ENCODE data around the gene TEX13A. TPM values are rescaled to one million over a fixed set of nuclear protein-coding genes. Genes with fewer than 3 reads are reported as not detected.

TEX13A gene
- polyA plus RNA-seq, 1 donor (not counting 4 experiments of a cell fraction or from before 2014, with no cell fraction given): not detected

- no peaks in the 10 kb centered on the region for H3K79me2 ChIP-seq (ENCODE audit: control insufficient read depth, insufficient read depth, low read length)
- H3K36me3 ChIP-seq (ENCODE audit: control insufficient read depth in 2 of 2, extremely low read depth in 1 of 2, insufficient read depth in 2 of 2, low read length in 2 of 2): no peaks in the 10 kb centered on the region
- H3K4me1 ChIP-seq (ENCODE audit: control insufficient read depth, extremely low read depth, insufficient read depth, low read length): no peaks in the 10 kb centered on the region
- no peaks in the 10 kb centered on the region for H4K20me1 ChIP-seq (ENCODE audit: control insufficient read depth, extremely low read depth, insufficient read depth, low read length)
- H2AFZ ChIP-seq (ENCODE audit: control insufficient read depth, low read length): no peak overlapping the region
- H3K27me3 ChIP-seq (ENCODE audit: control insufficient read depth, extremely low read depth, insufficient read depth, low read length): no peaks in the 10 kb centered on the region
- no peak for FAIRE-seq
- no peak overlapping the region for H3K9ac ChIP-seq (ENCODE audit: control insufficient read depth, extremely low read depth, insufficient read depth, low read length)
- no peak overlapping the region for H3K27ac ChIP-seq (ENCODE audit: control insufficient read depth, insufficient read depth, low read length)
- H3K9me1 ChIP-seq (ENCODE audit: control insufficient read depth, extremely low read depth, insufficient read depth, low read length): no peaks in the 10 kb centered on the region
- no peak for DNase-seq (ENCODE audit: low read depth, low spot score)
- TF ChIP-seq CTCF (optimal IDR thresholded peaks at IDR 0.05 in 1 of 3, IDR thresholded peaks at IDR 0.05 in 1 of 3, conservative IDR thresholded peaks at IDR 0.05 in 1 of 3; ENCODE audit: extremely low read depth in 1 of 3, insufficient read depth in 2 of 3, low read length in 3 of 3): no peak
- no peak overlapping the region for H3K4me3 ChIP-seq (ENCODE audit: control insufficient read depth in 2 of 3, extremely low read depth in 1 of 3, insufficient read depth in 2 of 3, low read depth in 1 of 3, low read length in 3 of 3)
- no peaks in the 10 kb centered on the region for H3K9me3 ChIP-seq (ENCODE audit: control insufficient read depth, low read depth, low read length)
- dilution Hi-C loops (cut with MboI; ENCODE audit: extremely low pct_ligation_motif_present, low sequenced_read_pairs): no loop called here
- no peak overlapping the region for H3K4me2 ChIP-seq (ENCODE audit: control insufficient read depth, extremely low read depth, insufficient read depth, low read depth, low read length)
Observed at GRCh38 chrX:105221374-105221773, 880 bp upstream of the TEX13A start.

DNA sequence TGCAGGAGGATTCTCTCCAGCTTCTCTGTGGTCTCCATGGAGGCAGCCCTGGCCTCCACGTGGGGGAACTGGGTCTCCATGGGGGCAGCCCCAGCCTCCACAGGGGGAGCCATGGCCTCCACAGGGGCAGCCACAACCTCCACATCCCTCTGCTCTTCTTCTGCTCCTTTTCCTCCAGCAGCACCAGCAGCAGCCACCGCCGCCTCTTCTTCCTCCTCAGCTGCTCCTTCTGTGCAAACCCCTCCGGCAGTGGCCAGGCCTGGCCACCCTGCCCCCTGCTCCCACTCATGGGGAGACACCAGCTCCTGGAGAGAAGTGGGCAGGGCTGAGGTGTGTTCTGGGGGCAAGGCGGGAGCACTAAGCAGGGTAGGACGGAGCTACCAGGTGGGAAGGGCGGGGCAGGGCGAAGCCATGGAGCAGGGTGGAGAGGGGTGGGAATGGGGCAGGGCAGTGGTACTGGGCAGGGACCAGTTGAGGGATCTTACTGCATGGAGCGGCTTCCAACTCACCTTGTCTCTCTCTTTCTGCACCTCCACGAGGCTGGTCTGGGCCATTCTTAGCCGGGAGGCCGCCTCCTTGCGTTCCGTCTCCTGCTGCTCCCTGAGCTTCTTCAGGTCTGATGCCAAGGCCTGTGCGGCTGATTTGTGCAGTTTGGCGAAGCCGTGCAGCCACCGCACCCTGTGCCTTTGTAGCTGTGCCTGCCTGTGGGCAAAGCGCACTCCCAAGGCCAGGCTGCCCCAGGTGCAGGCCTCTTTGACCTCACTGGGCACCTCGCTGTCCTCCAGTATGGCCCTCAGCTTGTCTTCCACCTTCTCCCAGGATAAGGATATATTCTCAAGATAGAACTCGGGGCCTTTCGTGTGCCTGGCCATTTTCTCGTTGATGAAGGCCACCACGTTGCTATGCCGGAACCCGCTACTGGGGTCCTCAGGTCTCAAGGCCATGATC is 766 bp downstream of the TEX13A start:
- Histone ChIP-seq H3K79me2 (ENCODE audit: control insufficient read depth, insufficient read depth, low read length) (no peaks in the 10 kb centered on the region), H3K4me2 (ENCODE audit: control insufficient read depth, extremely low read depth, insufficient read depth, low read depth, low read length) (no peak overlapping the region), H3K36me3 (ENCODE audit: control insufficient read depth in 2 of 2, extremely low read depth in 1 of 2, insufficient read depth in 2 of 2, low read length in 2 of 2) (no peaks in the 10 kb centered on the region), H3K4me3 (ENCODE audit: control insufficient read depth in 2 of 3, extremely low read depth in 1 of 3, insufficient read depth in 2 of 3, low read depth in 1 of 3, low read length in 3 of 3) (no peak overlapping the region), H3K9me3 (ENCODE audit: control insufficient read depth, low read depth, low read length) (no peaks in the 10 kb centered on the region), H3K9me1 (ENCODE audit: control insufficient read depth, extremely low read depth, insufficient read depth, low read length) (no peaks in the 10 kb centered on the region), H3K27ac (ENCODE audit: control insufficient read depth, insufficient read depth, low read length) (no peak overlapping the region), H3K27me3 (ENCODE audit: control insufficient read depth, extremely low read depth, insufficient read depth, low read length) (no peaks in the 10 kb centered on the region), H4K20me1 (ENCODE audit: control insufficient read depth, extremely low read depth, insufficient read depth, low read length) (no peaks in the 10 kb centered on the region), H2AFZ (ENCODE audit: control insufficient read depth, low read length) (no peak overlapping the region), H3K9ac (ENCODE audit: control insufficient read depth, extremely low read depth, insufficient read depth, low read length) (no peak overlapping the region), H3K4me1 (ENCODE audit: control insufficient read depth, extremely low read depth, insufficient read depth, low read length) (no peaks in the 10 kb centered on the region)
- no peak for TF ChIP-seq CTCF (optimal IDR thresholded peaks at IDR 0.05 in 1 of 3, IDR thresholded peaks at IDR 0.05 in 1 of 3, conservative IDR thresholded peaks at IDR 0.05 in 1 of 3; ENCODE audit: extremely low read depth in 1 of 3, insufficient read depth in 2 of 3, low read length in 3 of 3)
- FAIRE-seq (no peak), DNase-seq (ENCODE audit: low read depth, low spot score) (no peak)
- dilution Hi-C loops (cut with MboI; ENCODE audit: extremely low pct_ligation_motif_present, low sequenced_read_pairs): no loop called here
